Breast epithelium (tissue), 4 donors: ENCODE results near the gene PML. TPM values are rescaled to one million over a fixed set of nuclear protein-coding genes. Genes with fewer than 3 reads are reported as not detected.
"Not testable (repeated sequence)": the region's sequence is repeated elsewhere in the genome, so short reads cannot be mapped to it uniquely, and the experiment has no call there.

Experiments used
- DNase-seq, 2 donors: peaks; one replicate each; pipeline ENCODE4 v3.0.0-alpha.2; 2019; ENCODE audit warnings: low spot score in 2 of 2
- H3K27ac ChIP-seq, 2 donors: fragments of 200-600 bp; sonication (generic) in 1 of 2; one replicate each; pipeline ENCODE4 v1.5.1; 2016 to 2019; ENCODE audit warnings: mild to moderate bottlenecking in 1 of 2
- H3K27me3 ChIP-seq, 2 donors: fragments of 200-600 bp; sonication (generic) in 1 of 2; one replicate each; pipeline versions ENCODE4 v1.5.1 to v1.6.0; 2017 to 2019; ENCODE audit warnings: control low read depth in 1 of 2, mild to moderate bottlenecking in 1 of 2
- H3K36me3 ChIP-seq: fragments of 200-600 bp; one replicate; pipeline ENCODE4 v1.5.1; 2019
- H3K4me1 ChIP-seq, 2 donors: fragments of 200-600 bp; sonication (generic); one replicate each; pipeline ENCODE4 v1.5.1; 2016 to 2019; ENCODE audit warnings: control low read depth in 1 of 2
- H3K4me3 ChIP-seq, 3 donors: fragments of 200-600 bp; sonication (generic); 1 replicate in 2 of 3; 2 replicates in 1 of 3; pipeline ENCODE4 v1.5.1; 2016 to 2019; ENCODE audit warnings: mild to moderate bottlenecking in 3 of 3, moderate library complexity in 2 of 3
- H3K9me3 ChIP-seq, 2 donors: fragments of 200-600 bp; sonication (generic) in 1 of 2; one replicate each; pipeline ENCODE4 v1.5.1; 2016 to 2019; ENCODE audit warnings: control low read depth in 1 of 2
- POLR2AphosphoS5 ChIP-seq, 3 donors: sonication (generic); formaldehyde crosslinking; IDR thresholded peaks; one replicate each; pipeline ENCODE4 v1.6.1; 2017; ENCODE audit warnings: antibody characterized with exemption in 3 of 3
- intact Hi-C: fragments of 100-400 bp; cut with DNase I; formaldehyde crosslinking; loops from one replicate; pipeline ENCODE4 v1.15.1; 2023; ENCODE audit warnings: low total_unique reads
- total RNA-seq, 3 donors: library from RNA; depleted of rRNA; stranded (reverse); fragments of >200 nt; gene quantifications; one replicate each; pipeline ENCODE4 v1.1.0, GENCODE V29; 2016
- TF ChIP-seq, protein P1 (sequence below), 3 donors: fragments of 450-650 bp; IDR thresholded peaks; one replicate each; pipeline ENCODE4 v1.5.1; 2016 to 2017; ENCODE audit warnings: antibody characterized with exemption in 3 of 3, mild to moderate bottlenecking in 3 of 3, moderate library complexity in 3 of 3

Gene PML
- total RNA-seq, 3 donors from 2014 or later = 37.8 to 103 (median 49.8) TPM

DNA sequence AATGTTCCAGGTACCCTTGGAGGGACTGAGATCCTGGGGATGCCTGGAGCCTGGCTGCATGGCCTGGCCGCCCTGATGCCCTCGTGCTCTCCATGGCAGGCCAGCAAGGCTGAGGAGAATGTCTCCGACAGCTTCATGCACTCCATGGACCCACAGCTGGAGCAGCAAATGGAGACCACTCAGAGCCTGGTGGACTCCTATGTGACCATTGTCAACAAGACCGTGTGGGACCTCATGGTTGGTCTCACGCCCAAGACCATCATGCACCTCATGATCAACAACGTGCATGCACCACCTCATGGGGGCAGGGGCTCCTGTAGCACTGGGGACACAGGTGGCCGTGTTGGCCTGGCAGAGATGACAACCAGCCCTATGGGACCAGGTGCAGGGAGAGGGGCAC, 68.2 kb downstream of the PML start:
- TF ChIP-seq POLR2AphosphoS5 (IDR thresholded peaks at IDR 0.05) = no peak
- Histone ChIP-seq H3K4me1 (no peaks in the 10 kb centered on the region), H3K27ac (no peak overlapping the region), H3K36me3 (no peaks in the 10 kb centered on the region), H3K4me3 (no peak overlapping the region), H3K9me3 (no peaks in the 10 kb centered on the region), H3K27me3 (no peaks in the 10 kb centered on the region)
- intact Hi-C loops = no loop called here
- no peak for DNase-seq

DNA sequence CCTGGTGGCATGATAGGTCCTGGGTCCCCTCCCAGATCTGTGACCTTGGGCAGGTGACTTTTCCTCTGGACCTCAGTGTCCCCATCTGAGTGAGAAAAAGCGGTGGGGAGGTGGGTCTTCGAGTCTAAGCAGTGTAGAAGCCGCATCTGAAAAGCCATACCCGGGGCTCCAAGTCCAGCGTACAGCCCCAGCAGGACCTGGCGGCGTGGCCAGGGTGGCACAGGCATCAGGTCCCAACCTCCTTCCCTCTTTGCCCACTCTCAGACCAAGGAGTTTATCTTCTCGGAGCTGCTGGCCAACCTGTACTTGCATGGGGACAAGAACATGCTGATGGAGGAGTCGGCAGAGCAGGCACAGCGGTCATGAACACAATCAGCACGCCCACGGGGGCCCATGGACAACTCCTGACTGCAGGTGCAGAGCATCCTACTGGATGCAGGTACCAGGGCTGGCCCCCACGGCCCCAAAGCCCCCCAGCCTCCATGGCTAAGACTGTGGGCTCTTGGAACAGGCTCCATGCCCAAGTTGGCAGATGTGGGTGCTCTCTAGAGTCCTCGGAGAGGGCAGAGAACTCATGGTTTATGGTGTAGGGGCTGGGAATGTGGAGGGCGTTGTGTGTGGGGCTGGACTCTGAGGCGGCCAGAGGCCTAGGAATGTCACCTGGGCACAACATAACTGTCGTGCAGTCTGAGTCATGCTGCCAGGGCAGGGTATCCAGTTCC, 69.1 kb downstream of the PML start:
- H3K4me1 ChIP-seq, DNase-seq, H3K9me3 ChIP-seq, H3K4me3 ChIP-seq, H3K27me3 ChIP-seq, H3K36me3 ChIP-seq, intact Hi-C loops, H3K27ac ChIP-seq: not testable (repeated sequence)

DNA sequence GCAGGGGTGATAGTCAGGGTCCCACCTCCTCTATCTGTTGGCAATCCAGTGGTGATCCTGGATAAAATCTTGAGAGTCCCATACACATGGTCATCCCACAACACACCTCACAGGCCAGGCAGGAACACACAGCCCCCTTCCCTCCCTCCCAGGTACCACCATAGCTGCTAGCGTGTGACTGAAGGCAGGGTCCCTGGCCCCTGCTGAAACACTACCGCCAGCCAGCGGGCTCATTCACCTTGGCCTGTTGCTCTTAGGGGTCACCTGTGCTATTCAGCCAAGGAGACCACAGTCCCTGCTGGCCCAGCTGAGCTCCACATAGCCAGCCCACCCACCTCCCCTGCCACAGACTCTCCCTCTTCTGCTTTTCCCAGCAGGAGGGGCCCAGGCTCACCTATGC, 69.7 kb downstream of the PML start:
- intact Hi-C loops, H3K9me3 ChIP-seq, H3K4me1 ChIP-seq, H3K27ac ChIP-seq, H3K4me3 ChIP-seq, H3K36me3 ChIP-seq, DNase-seq, H3K27me3 ChIP-seq: not testable (repeated sequence)

DNA sequence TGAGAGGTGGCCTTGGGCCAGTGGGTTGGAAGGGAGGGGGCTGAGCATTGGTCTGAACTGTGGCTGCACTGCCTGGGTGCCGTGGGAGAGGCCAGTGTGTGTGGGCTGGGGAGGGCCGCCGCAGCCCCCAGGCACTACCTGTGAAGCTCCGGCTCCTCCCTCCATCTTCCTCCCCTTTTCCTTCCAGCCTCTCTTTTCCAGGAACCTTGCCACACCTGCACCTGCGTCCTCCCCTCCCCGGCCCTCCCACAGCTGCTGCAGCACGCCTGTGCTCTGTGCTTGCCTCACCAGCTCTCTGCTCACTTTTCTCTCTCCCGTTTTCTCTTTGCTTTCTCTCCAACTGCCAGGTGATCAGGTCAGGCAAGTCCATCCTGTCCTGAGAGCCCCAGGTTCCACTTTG, 70.3 kb downstream of the PML start:
- intact Hi-C loops, H3K9me3 ChIP-seq, H3K27ac ChIP-seq, H3K4me1 ChIP-seq, DNase-seq, H3K27me3 ChIP-seq, H3K4me3 ChIP-seq, H3K36me3 ChIP-seq: not testable (repeated sequence)

DNA sequence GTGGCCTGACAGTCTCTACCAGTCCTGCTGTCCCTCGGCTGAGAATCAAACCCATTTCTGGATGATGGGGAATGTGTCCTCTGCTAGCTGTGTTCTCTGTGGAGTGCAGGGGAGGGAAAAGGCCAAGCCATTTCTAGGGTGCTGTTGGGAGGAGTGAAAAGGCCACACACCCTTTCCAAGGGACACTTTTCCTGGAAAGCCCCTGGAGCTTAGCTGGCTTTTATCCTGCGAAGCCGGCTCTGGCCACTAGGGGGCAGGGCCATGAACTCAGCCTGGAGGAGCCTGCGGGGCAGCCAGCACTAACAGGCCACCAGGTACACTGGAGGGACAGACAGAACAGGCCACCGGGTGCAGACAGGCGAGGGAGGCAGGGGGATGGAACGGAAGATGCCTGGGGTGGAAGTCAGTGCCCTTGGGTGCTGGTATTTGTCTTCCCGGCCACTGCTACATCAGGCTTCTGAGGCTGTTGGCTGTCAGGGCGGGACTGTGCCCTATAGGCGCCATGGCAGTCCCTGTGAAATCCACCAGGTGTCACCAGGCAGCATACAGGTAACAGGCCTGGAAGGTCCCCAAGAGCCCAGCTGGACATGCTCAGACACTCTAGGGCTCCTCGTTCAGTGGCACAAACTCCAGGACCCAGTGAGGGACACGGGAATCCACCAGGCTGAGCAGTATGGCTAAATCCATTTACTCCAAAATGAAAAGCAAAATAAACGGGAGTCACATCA, 71.3 kb downstream of the PML start:
- H3K27me3 ChIP-seq, DNase-seq, H3K4me3 ChIP-seq, H3K36me3 ChIP-seq, H3K9me3 ChIP-seq, intact Hi-C loops, H3K27ac ChIP-seq, H3K4me1 ChIP-seq: not testable (repeated sequence)
- TF ChIP-seq, protein P1, sequence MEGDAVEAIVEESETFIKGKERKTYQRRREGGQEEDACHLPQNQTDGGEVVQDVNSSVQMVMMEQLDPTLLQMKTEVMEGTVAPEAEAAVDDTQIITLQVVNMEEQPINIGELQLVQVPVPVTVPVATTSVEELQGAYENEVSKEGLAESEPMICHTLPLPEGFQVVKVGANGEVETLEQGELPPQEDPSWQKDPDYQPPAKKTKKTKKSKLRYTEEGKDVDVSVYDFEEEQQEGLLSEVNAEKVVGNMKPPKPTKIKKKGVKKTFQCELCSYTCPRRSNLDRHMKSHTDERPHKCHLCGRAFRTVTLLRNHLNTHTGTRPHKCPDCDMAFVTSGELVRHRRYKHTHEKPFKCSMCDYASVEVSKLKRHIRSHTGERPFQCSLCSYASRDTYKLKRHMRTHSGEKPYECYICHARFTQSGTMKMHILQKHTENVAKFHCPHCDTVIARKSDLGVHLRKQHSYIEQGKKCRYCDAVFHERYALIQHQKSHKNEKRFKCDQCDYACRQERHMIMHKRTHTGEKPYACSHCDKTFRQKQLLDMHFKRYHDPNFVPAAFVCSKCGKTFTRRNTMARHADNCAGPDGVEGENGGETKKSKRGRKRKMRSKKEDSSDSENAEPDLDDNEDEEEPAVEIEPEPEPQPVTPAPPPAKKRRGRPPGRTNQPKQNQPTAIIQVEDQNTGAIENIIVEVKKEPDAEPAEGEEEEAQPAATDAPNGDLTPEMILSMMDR (IDR thresholded peaks at IDR 0.05) = peak in 2 of 3 donors; percentile 23 to 30

DNA sequence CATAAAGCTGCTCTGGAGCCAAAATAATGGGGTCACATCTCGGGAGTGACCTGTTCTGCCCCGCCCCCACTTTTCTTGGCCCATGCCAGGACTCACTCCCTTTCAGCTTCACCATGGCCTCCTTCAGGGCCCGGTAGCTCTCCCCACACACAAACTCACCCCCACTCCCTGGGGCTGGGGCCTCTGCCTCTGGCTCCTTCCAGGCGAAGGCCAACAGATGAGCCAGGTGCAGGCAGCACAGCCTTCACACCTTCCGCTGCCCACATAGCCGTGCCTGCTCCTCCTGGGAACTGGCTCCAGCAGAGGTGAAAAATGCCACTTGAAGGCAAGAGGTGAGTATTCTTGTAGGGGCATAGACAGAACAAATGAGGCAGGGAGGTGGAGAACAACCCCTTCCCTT, 77.1 kb downstream of the PML start:
- H3K4me3 ChIP-seq, H3K27ac ChIP-seq, intact Hi-C loops, H3K36me3 ChIP-seq, H3K9me3 ChIP-seq, H3K4me1 ChIP-seq, H3K27me3 ChIP-seq, DNase-seq: not testable (repeated sequence)

DNA sequence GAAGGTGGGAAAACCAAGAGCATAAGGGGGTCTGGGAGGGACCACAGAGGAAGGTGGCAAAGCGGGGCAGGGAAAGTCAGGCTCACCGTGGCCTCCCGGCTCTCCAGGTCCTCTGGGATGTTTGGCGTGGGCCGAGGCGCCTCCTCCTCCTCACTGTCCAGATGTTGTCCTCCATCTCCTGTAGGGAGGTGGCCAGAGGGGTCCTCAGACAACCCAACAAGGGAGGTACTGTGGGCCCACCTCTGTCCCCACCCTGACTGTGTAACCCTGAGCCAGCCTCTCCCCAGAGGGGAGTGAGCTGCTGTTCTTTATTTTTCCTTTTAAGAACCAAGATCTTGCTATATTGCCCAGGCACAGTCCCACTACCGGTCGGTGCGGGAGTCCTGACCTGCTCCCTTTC, 77.6 kb downstream of the PML start:
- H3K4me1 ChIP-seq, H3K27ac ChIP-seq, H3K36me3 ChIP-seq, H3K27me3 ChIP-seq, H3K9me3 ChIP-seq, H3K4me3 ChIP-seq, DNase-seq, intact Hi-C loops: not testable (repeated sequence)

DNA sequence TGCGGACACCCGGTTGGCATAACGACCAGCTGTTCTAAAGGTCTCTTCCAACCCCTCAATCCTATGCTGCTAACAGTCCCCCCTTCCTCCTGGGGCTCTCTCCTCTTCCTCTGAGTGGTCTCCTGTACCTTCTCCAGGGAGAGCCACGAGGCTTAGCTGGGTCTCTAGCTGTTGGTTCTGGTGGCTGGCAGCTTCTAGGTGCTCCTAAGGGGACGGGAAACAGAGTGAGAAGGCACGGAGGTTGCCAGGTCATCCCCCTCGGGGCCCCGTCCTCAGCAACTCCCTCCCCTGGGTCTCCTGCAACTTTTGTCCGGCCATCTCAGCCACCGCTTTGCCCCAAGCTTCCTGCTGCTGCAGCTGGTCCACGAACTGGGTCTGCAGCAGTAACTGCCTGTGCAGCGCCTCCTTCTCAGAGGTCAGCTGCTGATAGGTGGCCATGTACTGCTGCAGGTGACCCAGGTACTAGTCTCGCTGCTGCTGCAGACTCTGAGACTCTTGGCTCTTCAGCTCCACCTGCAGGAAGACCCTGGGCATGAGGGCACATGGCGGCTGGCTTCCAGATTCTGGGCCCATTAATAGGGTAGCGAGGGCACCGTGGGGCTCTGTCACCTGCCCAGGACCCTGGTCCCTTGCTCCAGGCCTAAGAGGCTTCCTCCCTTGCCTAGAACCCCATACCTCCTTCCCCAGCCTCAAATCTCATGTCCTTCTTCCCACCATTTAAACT, 78.3 kb downstream of the PML start:
- intact Hi-C loops, H3K27ac ChIP-seq, H3K4me3 ChIP-seq, H3K9me3 ChIP-seq, DNase-seq, H3K4me1 ChIP-seq, H3K27me3 ChIP-seq, H3K36me3 ChIP-seq: not testable (repeated sequence)

DNA sequence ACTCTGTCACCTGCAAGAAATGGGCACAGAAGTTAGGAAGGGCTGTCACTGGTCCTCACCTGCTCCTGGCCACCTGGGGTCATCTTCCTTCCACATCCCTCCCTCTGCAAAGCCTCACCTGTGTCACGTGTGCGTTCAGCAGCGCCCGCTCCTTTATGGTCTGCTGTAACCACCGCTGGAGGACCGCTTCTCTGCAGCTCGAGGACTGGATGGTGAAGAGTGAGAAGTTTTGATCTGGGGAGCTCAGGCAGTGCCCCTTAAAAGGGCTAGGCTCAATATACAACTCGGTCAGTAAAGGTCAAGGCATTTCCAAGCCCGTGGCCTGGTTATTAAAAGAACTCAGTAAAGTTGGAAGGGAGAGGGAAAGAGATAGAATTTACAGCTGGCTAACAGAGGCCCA, 81.3 kb downstream of the PML start:
- H3K36me3 ChIP-seq, intact Hi-C loops, H3K27ac ChIP-seq, H3K4me1 ChIP-seq, DNase-seq, H3K9me3 ChIP-seq, H3K27me3 ChIP-seq, H3K4me3 ChIP-seq: not testable (repeated sequence)

DNA sequence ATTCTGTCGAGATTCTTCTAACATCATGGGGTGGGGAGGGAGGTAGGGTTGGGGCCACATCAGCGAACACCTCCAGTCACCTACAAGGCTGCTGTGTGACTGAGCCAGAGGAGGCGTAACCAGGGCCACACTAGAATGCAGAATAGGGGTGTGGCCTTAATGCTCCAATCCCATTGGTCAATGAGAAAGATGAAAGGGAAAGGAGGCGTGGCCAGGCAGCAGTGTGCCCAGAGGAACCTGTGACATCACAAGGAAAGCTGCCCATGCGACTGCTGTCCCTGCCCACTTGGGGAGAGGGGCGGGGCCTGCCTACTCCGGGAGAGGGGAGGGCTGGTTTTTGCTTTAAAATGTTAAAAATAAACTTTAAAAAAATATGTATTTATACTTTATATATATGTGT, 87.9 kb downstream of the PML start, which contains the start of gene GOLGA6A:
TSS of gene GOLGA6A (minus strand) at position 101 of the 400 bp plus-strand sequence. CDS start at position 60, 41 bp downstream.
- H3K27ac ChIP-seq, H3K9me3 ChIP-seq, H3K4me3 ChIP-seq, intact Hi-C loops, H3K4me1 ChIP-seq, H3K27me3 ChIP-seq, DNase-seq, H3K36me3 ChIP-seq: not testable (repeated sequence)

DNA sequence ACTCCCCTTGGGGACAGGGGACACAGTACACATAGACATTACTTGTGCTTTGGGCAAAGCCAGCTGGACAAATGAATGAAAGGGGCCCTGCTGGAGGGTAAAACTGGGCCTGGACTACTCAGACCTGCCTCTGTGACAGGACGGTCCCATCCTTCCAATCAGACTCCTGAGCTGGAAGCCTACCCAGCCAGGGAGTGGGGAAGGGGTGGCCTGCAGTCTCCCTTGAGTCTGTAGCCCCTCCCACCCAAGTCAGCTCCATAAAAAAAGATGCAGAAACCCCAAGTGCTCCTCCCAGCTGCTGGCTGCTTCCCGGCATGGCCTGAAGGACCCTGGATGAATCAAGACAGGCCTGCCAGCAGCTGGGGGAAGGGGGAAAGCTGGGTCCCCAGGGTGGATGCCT, 100.1 kb downstream of the PML start:
- H3K27me3 ChIP-seq, H3K9me3 ChIP-seq, H3K27ac ChIP-seq, H3K4me3 ChIP-seq, H3K36me3 ChIP-seq, intact Hi-C loops, H3K4me1 ChIP-seq, DNase-seq: not testable (repeated sequence)

DNA sequence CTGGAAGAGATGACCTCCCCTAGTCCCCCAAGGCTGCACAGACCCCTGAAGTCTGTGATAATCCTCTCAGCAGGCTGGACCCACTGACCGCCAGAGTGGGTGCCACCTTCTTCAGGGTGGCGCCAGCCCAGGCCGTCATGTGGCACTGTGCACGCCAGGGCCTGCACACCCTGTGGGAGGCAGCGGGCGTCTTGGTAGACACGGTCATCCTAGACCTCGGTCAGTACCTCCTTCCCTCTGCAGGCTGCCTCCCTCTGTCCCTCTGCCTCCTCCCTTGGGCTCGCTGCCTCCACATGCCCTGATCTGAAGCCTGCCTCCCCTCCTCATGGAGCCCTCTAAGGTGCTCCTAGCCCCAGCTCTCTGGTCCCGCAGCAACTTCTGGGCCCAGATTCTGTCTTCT, 101.1 kb downstream of the PML start:
- H3K36me3 ChIP-seq, H3K27me3 ChIP-seq, H3K4me1 ChIP-seq, H3K9me3 ChIP-seq, intact Hi-C loops, H3K4me3 ChIP-seq, DNase-seq, H3K27ac ChIP-seq: not testable (repeated sequence)
